T47D (cell line): Measurements from ENCODE around the gene SLC17A6.

Experiments used
- DNase-seq, 2 experiments: peaks; one replicate each; pipeline versions ENCODE4 v3.0.0 to v3.0.0-alpha.2; 2011 to 2012; ENCODE audit warnings: low read depth in 1 of 2, low spot score in 1 of 2
- JUND ChIP-seq: IDR thresholded peaks from 2 replicates; pipeline ENCODE4 v1.6.1; 2012; ENCODE audit warnings: low read depth
- in situ Hi-C: cut with HindIII; loops from 2 replicates; pipeline ENCODE4 v1.10.0; 2016; ENCODE audit warnings: low sequenced_read_pairs, low pct_unique_long_range_greater_than_20kb

Gene SLC17A6

GRCh38 chr11:22337596-22338485 is at the start of gene SLC17A6:
TSS of gene SLC17A6 (plus strand) at chr11:22338381. CDS start at chr11:22338534, 153 bp downstream.
- peak; percentile 41 to 81 for DNase-seq
- no peak for TF ChIP-seq JUND
- in situ Hi-C loops: no loop called here

GRCh38 chr11:22302368-22302767 is 35.8 kb upstream of the SLC17A6 start:
- DNase-seq: no peak
- in situ Hi-C loops: no loop called here
- no peak for TF ChIP-seq JUND

GRCh38 chr11:22304337-22304961 is 33.7 kb upstream of the SLC17A6 start:
- in situ Hi-C loops: no loop called here
- peak in 1 of 2 experiments; percentile 58 for DNase-seq
- no peak for TF ChIP-seq JUND

GRCh38 chr11:22317656-22318055 is 20.5 kb upstream of the SLC17A6 start:
- no peak for TF ChIP-seq JUND
- no peak for DNase-seq
- in situ Hi-C loops: no loop called here

GRCh38 chr11:22331771-22332170 is 6.4 kb upstream of the SLC17A6 start:
- TF ChIP-seq JUND: no peak
- no peak for DNase-seq
- in situ Hi-C loops: no loop called here

- no peak for DNase-seq
- TF ChIP-seq JUND: no peak
These were observed 1.6 kb upstream of the SLC17A6 start for GRCh38 chr11:22336587-22336986.

GRCh38 chr11:22339611-22340010 is 1.4 kb downstream of the SLC17A6 start:
- no peak for TF ChIP-seq JUND
- in situ Hi-C loops: no loop called here
- DNase-seq: no peak

More at GRCh38 chr11:22336587-22336986, 1.6 kb upstream of the SLC17A6 start:
- in situ Hi-C loops: no loop called here

- TF ChIP-seq JUND: no peak
- no peak for DNase-seq
- in situ Hi-C loops: no loop called here
These were observed 2.1 kb downstream of the SLC17A6 start for GRCh38 chr11:22340235-22340634.

GRCh38 chr11:22340701-22341587 is 2.8 kb downstream of the SLC17A6 start:
- TF ChIP-seq JUND: no peak
- in situ Hi-C loops: no loop called here
- DNase-seq: no peak

- in situ Hi-C loops: no loop called here
- TF ChIP-seq JUND: no peak
- no peak for DNase-seq
These were observed 3.4 kb downstream of the SLC17A6 start for GRCh38 chr11:22341588-22341931.

GRCh38 chr11:22342211-22343031 is 4.2 kb downstream of the SLC17A6 start:
- no peak for TF ChIP-seq JUND
- in situ Hi-C loops: no loop called here
- DNase-seq: no peak

- no peak for TF ChIP-seq JUND
- no peak for DNase-seq
- in situ Hi-C loops: no loop called here
These were observed 4.8 kb downstream of the SLC17A6 start for GRCh38 chr11:22343032-22343324.
